Measurements from ENCODE around the gene PDZRN3.

Gene PDZRN3

GRCh38 chr3:73601481-73601880, 23.3 kb downstream of the PDZRN3 start:
- TF ChIP-seq CTCF (IDR thresholded peaks at IDR 0.05) = no peak

GRCh38 chr3:73601011-73601410, 23.7 kb downstream of the PDZRN3 start:
- TF ChIP-seq CTCF (IDR thresholded peaks at IDR 0.05) = no peak

- TF ChIP-seq CTCF (IDR thresholded peaks at IDR 0.05) = no peak
These were observed 24.3 kb downstream of the PDZRN3 start for GRCh38 chr3:73600293-73600938.

GRCh38 chr3:73599605-73600004, 25.1 kb downstream of the PDZRN3 start:
- no peak for TF ChIP-seq CTCF (IDR thresholded peaks at IDR 0.05)

- TF ChIP-seq CTCF (IDR thresholded peaks at IDR 0.05) = no peak
These were observed 27.3 kb downstream of the PDZRN3 start for GRCh38 chr3:73597476-73597875.

GRCh38 chr3:73592154-73593144, 32.3 kb downstream of the PDZRN3 start:
- no peak for TF ChIP-seq CTCF (IDR thresholded peaks at IDR 0.05)

GRCh38 chr3:73591286-73591800, 33.4 kb downstream of the PDZRN3 start:
- TF ChIP-seq CTCF (IDR thresholded peaks at IDR 0.05) = no peak
